Neutrophil (primary cell): ENCODE measurements around the gene LDLRAD4.

Source experiments
- H3K27ac ChIP-seq: fragments of 200-600 bp; sonication (generic); 2 replicates; pipeline ENCODE4 v1.5.1; 2016; ENCODE audit warnings: mild to moderate bottlenecking, moderate library complexity
- H3K27me3 ChIP-seq: fragments of 200-600 bp; sonication (generic); 2 replicates; pipeline ENCODE4 v1.6.0; 2016; ENCODE audit warnings: mild to moderate bottlenecking
- H3K36me3 ChIP-seq: fragments of 200-600 bp; sonication (generic); 2 replicates; pipeline ENCODE4 v1.5.1; 2017
- H3K4me1 ChIP-seq, 2 experiments: fragments of 200-600 bp in 1 of 2; sonication (generic) in 1 of 2; 1 replicate in 1 of 2; 2 replicates in 1 of 2; pipeline versions ENCODE4 v1.5.1 to v1.6.1; 2013 to 2016; ENCODE audit warnings: low read depth in 1 of 2, low read length in 1 of 2, mild to moderate bottlenecking in 1 of 2, moderate library complexity in 1 of 2; ENCODE audit not compliant: control insufficient read depth in 1 of 2, insufficient read depth in 1 of 2
- H3K4me3 ChIP-seq, 2 experiments: fragments of 200-600 bp in 1 of 2; sonication (generic) in 1 of 2; 1 replicate in 1 of 2; 2 replicates in 1 of 2; pipeline ENCODE4 v1.5.1; 2013 to 2016; ENCODE audit warnings: low read depth in 1 of 2, low read length in 1 of 2, mild to moderate bottlenecking in 1 of 2, moderate library complexity in 1 of 2
- H3K9me3 ChIP-seq: fragments of 200-600 bp; sonication (generic); 2 replicates; pipeline ENCODE4 v1.5.1; 2016
- CTCF ChIP-seq: fragments of 200-600 bp; sonication (generic); IDR thresholded peaks from 2 replicates; pipeline ENCODE4 v1.5.1; 2016; ENCODE audit warnings: antibody characterized with exemption

LDLRAD4 gene

GRCh38 chr18:13302457-13303225 is 84.1 kb downstream of the LDLRAD4 start:
- Histone ChIP-seq H3K36me3 (no peaks in the 10 kb centered on the region), H3K27me3 (peaks cover 33% of the 10 kb centered on the region), H3K27ac (no peak overlapping the region), H3K4me3 (no peak overlapping the region), H3K4me1 (no peaks in the 10 kb centered on the region), H3K9me3 (no peaks in the 10 kb centered on the region)
- TF ChIP-seq CTCF = no peak

GRCh38 chr18:13303756-13304364 is 85.3 kb downstream of the LDLRAD4 start:
- no peak for TF ChIP-seq CTCF
- Histone ChIP-seq H3K27ac (no peak overlapping the region), H3K4me3 (no peak overlapping the region)

GRCh38 chr18:13305301-13305700 is 86.7 kb downstream of the LDLRAD4 start:
- Histone ChIP-seq H3K4me3 (no peak overlapping the region), H3K4me1 (no peaks in the 10 kb centered on the region), H3K27ac (no peak overlapping the region), H3K9me3 (no peaks in the 10 kb centered on the region), H3K36me3 (no peaks in the 10 kb centered on the region), H3K27me3 (peaks cover 33% of the 10 kb centered on the region)
- no peak for TF ChIP-seq CTCF

More at GRCh38 chr18:13303756-13304364, 85.3 kb downstream of the LDLRAD4 start:
- H3K27me3 ChIP-seq = peaks cover 33% of the 10 kb centered on the region
- no peaks in the 10 kb centered on the region for H3K4me1 ChIP-seq
- no peaks in the 10 kb centered on the region for H3K36me3 ChIP-seq
- H3K9me3 ChIP-seq = no peaks in the 10 kb centered on the region

- TF ChIP-seq CTCF = no peak
- Histone ChIP-seq H3K4me3 (no peak overlapping the region), H3K27ac (no peak overlapping the region), H3K36me3 (no peaks in the 10 kb centered on the region), H3K4me1 (no peaks in the 10 kb centered on the region), H3K27me3 (peaks cover 26% of the 10 kb centered on the region), H3K9me3 (no peaks in the 10 kb centered on the region)
These were observed 88.0 kb downstream of the LDLRAD4 start for GRCh38 chr18:13306583-13306982.

- Histone ChIP-seq H3K27me3 (peaks cover 11% of the 10 kb centered on the region), H3K9me3 (no peaks in the 10 kb centered on the region), H3K4me3 (no peak overlapping the region), H3K4me1 (no peaks in the 10 kb centered on the region), H3K27ac (no peak overlapping the region), H3K36me3 (no peaks in the 10 kb centered on the region)
- TF ChIP-seq CTCF = no peak
These were observed 89.8 kb downstream of the LDLRAD4 start for GRCh38 chr18:13308369-13308768.
